Lung (tissue), 12 donors: ENCODE measurements around the gene HDHD3. TPM values are rescaled to one million over a fixed set of nuclear protein-coding genes. Genes with fewer than 3 reads are reported as not detected.
A peak's percentile ranks its signal among the peaks of the same experiment; 100 is the strongest.
"Not testable (repeated sequence)": the region's sequence is repeated elsewhere in the genome, so short reads cannot be mapped to it uniquely, and the experiment has no call there.

Experiments
- ATAC-seq: fragments of 200-7000 bp; cut with Tn5 transposase; one replicate; pipeline ENCODE4 v1.9.1; 2020; ENCODE audit warnings: moderate number of reproducible peaks; ENCODE audit not compliant: insufficient read depth, low FRiP score
- DNase-seq, 3 donors: peaks; one replicate each; pipeline ENCODE4 v3.0.0-alpha.2; 2013 to 2017
- H3K27ac ChIP-seq, 2 donors: one replicate each; pipeline ENCODE4 v1.5.1; 2013; ENCODE audit warnings: mild to moderate bottlenecking in 2 of 2, moderate library complexity in 2 of 2, control low read depth in 1 of 2, inconsistent platforms in 1 of 2, low read depth in 1 of 2, low read length in 1 of 2
- H3K27me3 ChIP-seq, 3 donors: one replicate each; pipeline ENCODE4 v1.5.1; 2013; ENCODE audit warnings: low read length in 2 of 3; ENCODE audit not compliant: control insufficient read depth in 3 of 3, insufficient read depth in 3 of 3
- H3K36me3 ChIP-seq, 4 donors: one replicate each; pipeline ENCODE4 v1.5.1; 2013; ENCODE audit warnings: low read length in 4 of 4, mild to moderate bottlenecking in 1 of 4, moderate library complexity in 1 of 4; ENCODE audit not compliant: control insufficient read depth in 4 of 4, insufficient read depth in 4 of 4
- H3K4me1 ChIP-seq, 5 donors: one replicate each; pipeline ENCODE4 v1.5.1; 2013; ENCODE audit warnings: low read length in 5 of 5, mild to moderate bottlenecking in 2 of 5, moderate library complexity in 1 of 5; ENCODE audit not compliant: control insufficient read depth in 5 of 5, insufficient read depth in 5 of 5
- H3K4me3 ChIP-seq: one replicate; pipeline ENCODE4 v1.5.1; 2013; ENCODE audit warnings: mild to moderate bottlenecking, control low read depth, moderate library complexity
- H3K9ac ChIP-seq, 2 donors: one replicate each; pipeline ENCODE4 v1.5.1; 2013; ENCODE audit warnings: low read length in 2 of 2, control low read depth in 1 of 2; ENCODE audit not compliant: insufficient read depth in 1 of 2
- H3K9me3 ChIP-seq, 4 donors: one replicate each; pipeline ENCODE4 v1.5.1; 2013; ENCODE audit warnings: low read length in 3 of 4, mild to moderate bottlenecking in 1 of 4, moderate library complexity in 1 of 4; ENCODE audit not compliant: control insufficient read depth in 4 of 4, insufficient read depth in 3 of 4
- WGBS, 2 donors: extraction: QIAGEN DNeasy Blood & Tissue Kit; methylation state at CpG; one replicate each; pipeline ENCODE4 v1.1.7; 2013; 5-methylcytosine and 5-hydroxymethylcytosine counted together
- polyA plus RNA-seq, 2 donors: library from polyadenylated mRNA; stranded (reverse); fragments of 200-250 nt; gene quantifications; one replicate each; pipeline ENCODE4 v1.2.1, GENCODE V29; 2013
- total RNA-seq, 2 donors: library from RNA; depleted of rRNA in 1 of 2; stranded (reverse); fragments of >200 nt in 1 of 2; gene quantifications; one replicate each; pipeline ENCODE4 v1.2.1, GENCODE V29; 2014 to 2021
- TF ChIP-seq, protein P1 (sequence below): IDR thresholded peaks from 2 replicates; pipeline ENCODE4 v1.5.1; 2012; ENCODE audit warnings: mild to moderate bottlenecking; ENCODE audit errors: control extremely low read depth, extremely low read depth
- donor health status: control.
- donor health status: control.
- donor health status: Bipolar disorder and iron deficiency.
- donor health status: healthy.
- donor health status: DM: yes; HTN: yes; CAD: no.

The HDHD3 gene
- total and polyA plus RNA-seq, 4 donors, result 17.0 to 21.1 (median 18.9) TPM

DNA sequence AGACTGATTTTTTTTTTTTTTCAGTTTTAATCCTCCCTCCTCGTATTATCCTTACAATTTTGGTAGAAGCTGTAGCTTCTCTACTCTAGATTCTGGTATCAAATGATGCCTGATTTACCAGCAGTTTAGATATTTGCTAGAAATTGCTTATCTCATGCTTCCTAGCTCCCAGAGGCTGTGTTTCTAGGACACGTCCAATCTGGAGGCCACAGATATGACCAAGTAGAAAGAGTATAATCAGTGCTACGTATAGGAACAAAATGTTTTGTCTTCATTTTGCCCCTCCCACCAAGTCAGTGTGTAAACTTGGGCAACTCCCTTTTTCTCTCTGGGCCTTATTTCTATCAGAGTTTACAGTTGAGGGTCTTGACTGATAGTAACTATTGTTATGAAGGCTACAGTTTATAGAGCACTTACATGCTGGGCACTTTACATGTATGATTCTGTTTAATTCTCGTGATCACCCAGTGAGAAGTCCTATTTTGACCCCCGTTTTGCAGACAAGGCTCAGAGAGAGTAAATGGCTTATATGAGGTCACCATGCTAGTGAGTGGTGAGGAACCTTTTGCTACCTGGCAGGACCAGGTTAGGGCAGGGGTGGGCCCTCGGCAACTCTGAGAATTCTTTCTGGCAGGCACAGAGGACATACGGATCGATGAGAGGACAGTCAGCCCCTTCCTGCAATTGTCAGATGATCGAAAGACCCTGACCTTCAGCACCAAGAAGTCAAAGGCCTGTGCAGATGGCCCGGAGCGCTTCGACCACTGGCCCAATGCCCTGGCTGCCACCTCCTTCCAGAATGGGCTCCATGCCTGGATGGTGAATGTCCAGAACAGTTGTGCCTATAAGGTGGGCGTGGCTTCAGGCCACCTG lies 7.6 kb downstream of the HDHD3 start:
- TF ChIP-seq, protein P1, sequence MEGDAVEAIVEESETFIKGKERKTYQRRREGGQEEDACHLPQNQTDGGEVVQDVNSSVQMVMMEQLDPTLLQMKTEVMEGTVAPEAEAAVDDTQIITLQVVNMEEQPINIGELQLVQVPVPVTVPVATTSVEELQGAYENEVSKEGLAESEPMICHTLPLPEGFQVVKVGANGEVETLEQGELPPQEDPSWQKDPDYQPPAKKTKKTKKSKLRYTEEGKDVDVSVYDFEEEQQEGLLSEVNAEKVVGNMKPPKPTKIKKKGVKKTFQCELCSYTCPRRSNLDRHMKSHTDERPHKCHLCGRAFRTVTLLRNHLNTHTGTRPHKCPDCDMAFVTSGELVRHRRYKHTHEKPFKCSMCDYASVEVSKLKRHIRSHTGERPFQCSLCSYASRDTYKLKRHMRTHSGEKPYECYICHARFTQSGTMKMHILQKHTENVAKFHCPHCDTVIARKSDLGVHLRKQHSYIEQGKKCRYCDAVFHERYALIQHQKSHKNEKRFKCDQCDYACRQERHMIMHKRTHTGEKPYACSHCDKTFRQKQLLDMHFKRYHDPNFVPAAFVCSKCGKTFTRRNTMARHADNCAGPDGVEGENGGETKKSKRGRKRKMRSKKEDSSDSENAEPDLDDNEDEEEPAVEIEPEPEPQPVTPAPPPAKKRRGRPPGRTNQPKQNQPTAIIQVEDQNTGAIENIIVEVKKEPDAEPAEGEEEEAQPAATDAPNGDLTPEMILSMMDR, result no peak
- H3K36me3 ChIP-seq, result peaks cover 5 to 16% (median 8%) of the 10 kb centered on the region in 4 donors
- no peaks in the 10 kb centered on the region for H3K9me3 ChIP-seq
- no peaks in the 10 kb centered on the region for H3K4me1 ChIP-seq
- H3K9ac ChIP-seq, result no peak overlapping the region
- H3K4me3 ChIP-seq, result no peak overlapping the region
- DNase-seq (no peak), ATAC-seq (no peak)
- no peak overlapping the region for H3K27ac ChIP-seq
- no peaks in the 10 kb centered on the region for H3K27me3 ChIP-seq
- WGBS, 2 donors, result 74 to 82% methylated on average over 13 of the region's 13 CpGs

DNA sequence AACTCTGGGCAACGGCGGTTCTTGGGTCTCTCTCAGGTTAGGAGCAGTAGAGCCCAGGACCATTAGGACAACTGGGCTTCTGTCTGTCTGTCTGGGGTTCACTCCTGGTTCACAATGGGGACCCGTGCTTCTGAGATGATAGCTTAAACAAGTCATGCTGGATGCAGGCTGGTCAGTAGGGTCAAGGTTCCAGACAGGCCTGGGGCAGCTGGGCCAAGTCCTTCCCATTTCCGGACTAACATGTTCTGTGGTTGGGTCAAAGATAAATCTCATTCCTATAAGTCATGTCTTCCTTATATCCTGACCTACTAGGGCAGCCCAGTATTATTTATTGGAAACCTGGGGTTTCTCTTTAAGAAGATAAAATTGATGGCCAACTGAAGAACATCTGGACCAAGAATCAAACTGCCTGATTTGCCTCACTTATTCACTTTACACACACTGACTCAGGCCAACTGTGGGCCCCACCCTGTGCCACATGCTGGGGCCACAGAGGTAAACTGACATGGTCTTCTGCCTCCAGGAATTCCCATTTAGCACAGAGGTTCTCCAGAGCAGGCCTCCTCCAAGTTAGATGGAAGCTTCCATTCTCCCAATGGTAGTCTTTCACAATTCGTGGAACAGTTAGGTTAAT lies 8.3 kb downstream of the HDHD3 start:
- Histone ChIP-seq H3K27me3 (no peaks in the 10 kb centered on the region), H3K27ac (no peak overlapping the region), H3K36me3 (peaks cover 3 to 9% (median 4%) of the 10 kb centered on the region in 4 donors), H3K4me1 (no peaks in the 10 kb centered on the region), H3K4me3 (no peak overlapping the region), H3K9me3 (no peaks in the 10 kb centered on the region), H3K9ac (no peak overlapping the region)
- ATAC-seq (no peak), DNase-seq (no peak)
- TF ChIP-seq, protein P1, result no peak
- WGBS, 2 donors, result 90 to 94% methylated on average over 5 of the region's 5 CpGs

DNA sequence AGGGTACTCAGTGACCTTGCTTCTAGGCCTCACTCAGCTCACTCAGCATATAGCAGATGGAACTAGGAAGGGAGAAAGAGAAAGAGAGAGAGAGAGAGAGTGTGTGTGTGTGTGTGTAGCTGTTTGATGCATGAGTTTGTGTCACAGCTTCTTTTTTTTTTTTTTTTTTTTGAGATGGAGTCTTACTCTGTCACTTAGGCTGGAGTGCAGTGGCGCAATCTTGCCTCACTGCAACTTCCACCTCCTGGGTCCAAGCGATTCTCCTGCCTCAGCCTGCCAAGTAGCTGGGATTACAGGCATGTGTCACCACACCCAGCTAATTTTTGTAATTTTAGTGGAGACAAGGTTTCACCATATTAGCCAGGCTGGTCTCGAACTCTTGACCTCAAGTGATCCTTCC lies 11.1 kb downstream of the HDHD3 start:
- not testable (repeated sequence) for H3K27ac ChIP-seq, H3K9me3 ChIP-seq, H3K27me3 ChIP-seq, H3K4me1 ChIP-seq, H3K4me3 ChIP-seq, DNase-seq, H3K9ac ChIP-seq, H3K36me3 ChIP-seq, ATAC-seq
- WGBS, 2 donors, result 29 to 65% methylated on average over 3 of the region's 3 CpGs

DNA sequence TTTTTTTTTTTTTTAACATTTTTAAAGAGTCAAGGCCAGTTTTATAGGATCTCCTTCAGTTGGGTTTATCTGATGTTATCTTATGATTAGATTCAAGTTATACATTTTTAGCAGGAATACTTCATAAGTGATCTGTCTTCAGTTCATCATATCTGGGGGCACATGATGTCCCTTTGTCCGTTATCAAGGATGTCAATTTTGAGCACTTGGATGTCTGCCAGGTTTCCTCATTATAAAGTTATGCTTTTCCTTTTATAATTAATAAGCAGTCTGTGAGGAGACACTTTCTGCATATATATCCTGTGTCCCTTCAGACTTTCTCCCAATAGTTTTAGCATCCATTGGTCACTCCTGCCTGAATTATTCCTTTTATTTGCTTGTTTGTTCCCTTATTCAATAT lies 11.8 kb downstream of the HDHD3 start:
- TF ChIP-seq, protein P1, result no peak
- H3K27ac ChIP-seq, result no peak overlapping the region
- DNase-seq (peak in 1 of 3 donors; percentile 10), ATAC-seq (no peak)
- H3K36me3 ChIP-seq, result no peaks in the 10 kb centered on the region
- no peak overlapping the region for H3K9ac ChIP-seq
- H3K9me3 ChIP-seq, result no peaks in the 10 kb centered on the region
- 36 to 51% methylated on average over 1 of the region's 1 CpG for WGBS, 2 donors
- H3K4me1 ChIP-seq, result no peaks in the 10 kb centered on the region
- no peaks in the 10 kb centered on the region for H3K27me3 ChIP-seq
- no peak overlapping the region for H3K4me3 ChIP-seq
